Osteoblast (primary cell): ENCODE results near the gene TAS1R1. TPM values are rescaled to one million over a fixed set of nuclear protein-coding genes. Genes with fewer than 3 reads are reported as not detected.

Source experiments
- DNase-seq: peaks from one replicate; pipeline ENCODE4 v3.0.0; 2011; ENCODE audit warnings: low spot score, mixed read lengths; ENCODE audit not compliant: insufficient read length; ENCODE audit errors: missing footprints
- H2AFZ ChIP-seq: 2 replicates; pipeline ENCODE4 v1.6.0; 2011; ENCODE audit warnings: mild to moderate bottlenecking, low read length
- H3K27ac ChIP-seq: 2 replicates; pipeline ENCODE4 v1.5.1; 2011; ENCODE audit warnings: mild to moderate bottlenecking, low read depth, low read length, moderate library complexity
- H3K27me3 ChIP-seq: 2 replicates; pipeline ENCODE4 v1.6.0; 2012; ENCODE audit warnings: mild to moderate bottlenecking, control low read depth, inconsistent platforms, low read length, moderate library complexity; ENCODE audit not compliant: insufficient read depth
- H3K36me3 ChIP-seq: 2 replicates; pipeline ENCODE4 v1.5.1; 2011; ENCODE audit warnings: mild to moderate bottlenecking, low read length, control low read depth, moderate library complexity; ENCODE audit not compliant: insufficient read depth
- H3K4me1 ChIP-seq: 2 replicates; pipeline ENCODE4 v1.5.1; 2011; ENCODE audit warnings: mild to moderate bottlenecking, low read length, control low read depth, moderate library complexity; ENCODE audit not compliant: insufficient read depth
- H3K4me2 ChIP-seq: 2 replicates; pipeline ENCODE4 v1.6.0; 2011; ENCODE audit warnings: mild to moderate bottlenecking, low read length; ENCODE audit not compliant: insufficient read depth
- H3K4me3 ChIP-seq: fragments of 200-600 bp; sonication (generic); 3 replicates; pipeline ENCODE4 v1.5.1; 2012; ENCODE audit warnings: mild to moderate bottlenecking, low read length, inconsistent platforms; ENCODE audit not compliant: insufficient read depth
- H3K79me2 ChIP-seq: 2 replicates; pipeline ENCODE4 v1.6.0; 2012; ENCODE audit warnings: mild to moderate bottlenecking, low read length, control low read depth, inconsistent platforms; ENCODE audit not compliant: insufficient read depth
- H3K9me3 ChIP-seq: 2 replicates; pipeline ENCODE4 v1.5.1; 2011; ENCODE audit warnings: low read depth, low read length, control low read depth
- H4K20me1 ChIP-seq: 2 replicates; pipeline ENCODE4 v1.6.0; 2012; ENCODE audit warnings: mild to moderate bottlenecking, low read length, control low read depth; ENCODE audit not compliant: insufficient read depth
- total RNA-seq: library from RNA; depleted of rRNA; stranded (reverse); fragments of >200 nt; gene quantifications from 2 replicates; pipeline ENCODE4 v1.2.3, GENCODE V29; 2012
- TF ChIP-seq, protein P1 (sequence below): IDR thresholded peaks from 2 replicates; pipeline ENCODE4 v1.5.1; 2011; ENCODE audit warnings: mild to moderate bottlenecking, low read depth, low read length, moderate library complexity; ENCODE audit errors: extremely low read depth

Gene TAS1R1
- total RNA-seq, 1 donor = under 0.01 TPM

DNA sequence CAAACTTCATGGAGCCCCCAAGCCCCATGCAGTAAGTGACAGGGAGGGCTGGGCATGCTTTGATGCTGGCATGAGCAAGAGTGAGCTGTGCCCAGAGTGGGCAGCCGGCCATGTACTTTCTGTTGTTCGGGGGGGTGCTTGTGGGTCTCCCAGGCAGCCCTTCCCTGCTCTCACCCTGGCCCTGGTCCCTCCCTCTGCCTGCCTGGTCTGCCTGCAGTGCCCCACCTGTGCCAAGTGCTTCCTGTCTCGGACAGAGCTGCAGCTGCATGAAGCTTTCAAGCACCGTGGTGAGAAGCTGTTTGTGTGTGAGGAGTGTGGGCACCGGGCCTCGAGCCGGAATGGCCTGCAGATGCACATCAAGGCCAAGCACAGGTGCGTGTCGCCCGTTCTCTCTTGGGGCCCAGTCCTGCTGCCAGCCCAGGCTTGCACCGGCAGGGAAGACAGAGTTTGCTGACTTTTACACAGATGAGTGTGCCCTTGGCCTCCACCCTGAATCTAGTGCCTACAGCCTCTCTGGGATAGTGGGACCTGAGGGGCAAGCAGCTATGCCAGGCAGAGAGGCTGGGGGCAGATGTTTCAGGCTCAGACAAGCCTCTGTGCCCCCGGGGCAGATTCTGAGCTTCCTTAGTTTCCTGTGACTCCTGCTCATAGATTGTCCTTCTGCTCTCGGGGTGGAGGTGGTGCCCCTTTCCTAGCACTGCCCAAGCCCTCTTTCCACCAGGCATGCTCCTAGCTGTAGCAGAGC is 32.3 kb downstream of the TAS1R1 start:
- DNase-seq = peak; percentile 90
- H3K4me3 ChIP-seq = no peak overlapping the region
- no peaks in the 10 kb centered on the region for H3K9me3 ChIP-seq
- H3K27ac ChIP-seq = no peak overlapping the region
- no peak overlapping the region for H3K4me2 ChIP-seq
- TF ChIP-seq, protein P1, sequence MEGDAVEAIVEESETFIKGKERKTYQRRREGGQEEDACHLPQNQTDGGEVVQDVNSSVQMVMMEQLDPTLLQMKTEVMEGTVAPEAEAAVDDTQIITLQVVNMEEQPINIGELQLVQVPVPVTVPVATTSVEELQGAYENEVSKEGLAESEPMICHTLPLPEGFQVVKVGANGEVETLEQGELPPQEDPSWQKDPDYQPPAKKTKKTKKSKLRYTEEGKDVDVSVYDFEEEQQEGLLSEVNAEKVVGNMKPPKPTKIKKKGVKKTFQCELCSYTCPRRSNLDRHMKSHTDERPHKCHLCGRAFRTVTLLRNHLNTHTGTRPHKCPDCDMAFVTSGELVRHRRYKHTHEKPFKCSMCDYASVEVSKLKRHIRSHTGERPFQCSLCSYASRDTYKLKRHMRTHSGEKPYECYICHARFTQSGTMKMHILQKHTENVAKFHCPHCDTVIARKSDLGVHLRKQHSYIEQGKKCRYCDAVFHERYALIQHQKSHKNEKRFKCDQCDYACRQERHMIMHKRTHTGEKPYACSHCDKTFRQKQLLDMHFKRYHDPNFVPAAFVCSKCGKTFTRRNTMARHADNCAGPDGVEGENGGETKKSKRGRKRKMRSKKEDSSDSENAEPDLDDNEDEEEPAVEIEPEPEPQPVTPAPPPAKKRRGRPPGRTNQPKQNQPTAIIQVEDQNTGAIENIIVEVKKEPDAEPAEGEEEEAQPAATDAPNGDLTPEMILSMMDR = no peak
- no peak overlapping the region for H2AFZ ChIP-seq
- no peaks in the 10 kb centered on the region for H3K27me3 ChIP-seq
- peaks cover 36% of the 10 kb centered on the region for H4K20me1 ChIP-seq
- no peaks in the 10 kb centered on the region for H3K4me1 ChIP-seq
- peaks cover 29% of the 10 kb centered on the region for H3K79me2 ChIP-seq
- H3K36me3 ChIP-seq = peaks cover 41% of the 10 kb centered on the region

DNA sequence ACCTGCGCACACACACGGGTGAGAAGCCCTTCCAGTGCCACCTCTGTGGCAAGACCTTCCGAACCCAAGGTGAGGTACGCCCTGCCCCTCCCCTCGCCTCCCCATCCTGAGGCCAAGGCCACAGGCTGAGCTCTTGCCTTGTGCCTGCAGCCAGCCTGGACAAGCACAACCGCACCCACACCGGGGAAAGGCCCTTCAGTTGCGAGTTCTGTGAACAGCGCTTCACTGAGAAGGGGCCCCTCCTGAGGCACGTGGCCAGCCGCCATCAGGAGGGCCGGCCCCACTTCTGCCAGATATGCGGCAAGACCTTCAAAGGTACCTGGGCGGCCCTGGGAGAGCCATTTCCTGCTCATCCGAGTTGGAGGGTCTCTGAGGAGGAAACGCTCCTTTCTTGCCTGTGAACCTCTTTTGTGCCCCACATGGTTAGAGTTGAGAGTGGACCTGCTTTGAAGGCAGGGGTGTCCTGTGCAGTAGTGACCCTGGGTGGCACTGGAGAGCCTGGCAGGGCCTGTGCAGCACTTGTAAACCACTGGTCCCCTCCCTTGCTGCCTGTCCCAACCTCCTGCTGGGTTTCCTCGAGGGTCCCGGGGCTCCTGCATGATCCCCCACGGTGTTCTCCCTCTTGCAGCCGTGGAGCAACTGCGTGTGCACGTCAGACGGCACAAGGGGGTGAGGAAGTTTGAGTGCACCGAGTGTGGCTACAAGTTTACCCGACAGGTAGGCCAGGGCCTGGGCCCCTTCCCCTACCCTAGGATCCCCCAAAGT is 33.2 kb downstream of the TAS1R1 start:
- no peaks in the 10 kb centered on the region for H3K4me1 ChIP-seq
- peaks cover 50% of the 10 kb centered on the region for H3K36me3 ChIP-seq
- no peaks in the 10 kb centered on the region for H3K9me3 ChIP-seq
- no peak overlapping the region for H3K4me2 ChIP-seq
- TF ChIP-seq, protein P1 = no peak
- no peak overlapping the region for H3K27ac ChIP-seq
- H3K4me3 ChIP-seq = no peak overlapping the region
- DNase-seq = peak; percentile 73
- peaks cover 36% of the 10 kb centered on the region for H3K79me2 ChIP-seq
- no peaks in the 10 kb centered on the region for H3K27me3 ChIP-seq
- H4K20me1 ChIP-seq = peaks cover 45% of the 10 kb centered on the region
- H2AFZ ChIP-seq = no peak overlapping the region

DNA sequence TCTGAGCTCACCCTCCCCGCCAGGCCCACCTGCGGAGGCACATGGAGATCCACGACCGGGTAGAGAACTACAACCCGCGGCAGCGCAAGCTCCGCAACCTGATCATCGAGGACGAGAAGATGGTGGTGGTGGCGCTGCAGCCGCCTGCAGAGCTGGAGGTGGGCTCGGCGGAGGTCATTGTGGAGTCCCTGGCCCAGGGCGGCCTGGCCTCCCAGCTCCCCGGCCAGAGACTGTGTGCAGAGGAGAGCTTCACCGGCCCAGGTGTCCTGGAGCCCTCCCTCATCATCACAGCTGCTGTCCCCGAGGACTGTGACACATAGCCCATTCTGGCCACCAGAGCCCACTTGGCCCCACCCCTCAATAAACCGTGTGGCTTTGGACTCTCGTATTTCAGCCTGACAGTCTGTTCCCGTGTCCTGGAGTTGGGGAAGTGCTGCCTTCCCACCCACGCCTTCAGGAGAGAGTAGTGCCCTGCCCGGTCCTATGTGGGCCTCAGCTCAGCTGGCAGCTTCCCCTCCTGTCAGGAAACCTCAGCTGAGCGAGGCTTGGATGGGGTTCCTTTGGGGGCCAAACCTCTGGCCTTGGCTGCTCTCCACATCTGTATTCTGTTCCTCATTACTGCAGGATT is 33.9 kb downstream of the TAS1R1 start:
- H3K4me3 ChIP-seq = no peak overlapping the region
- no peak overlapping the region for H2AFZ ChIP-seq
- H3K79me2 ChIP-seq = peaks cover 43% of the 10 kb centered on the region
- TF ChIP-seq, protein P1 = no peak
- H4K20me1 ChIP-seq = peaks cover 51% of the 10 kb centered on the region
- no peaks in the 10 kb centered on the region for H3K4me1 ChIP-seq
- H3K4me2 ChIP-seq = no peak overlapping the region
- no peaks in the 10 kb centered on the region for H3K27me3 ChIP-seq
- no peaks in the 10 kb centered on the region for H3K9me3 ChIP-seq
- peak; percentile 77 for DNase-seq
- no peak overlapping the region for H3K27ac ChIP-seq
- peaks cover 57% of the 10 kb centered on the region for H3K36me3 ChIP-seq

DNA sequence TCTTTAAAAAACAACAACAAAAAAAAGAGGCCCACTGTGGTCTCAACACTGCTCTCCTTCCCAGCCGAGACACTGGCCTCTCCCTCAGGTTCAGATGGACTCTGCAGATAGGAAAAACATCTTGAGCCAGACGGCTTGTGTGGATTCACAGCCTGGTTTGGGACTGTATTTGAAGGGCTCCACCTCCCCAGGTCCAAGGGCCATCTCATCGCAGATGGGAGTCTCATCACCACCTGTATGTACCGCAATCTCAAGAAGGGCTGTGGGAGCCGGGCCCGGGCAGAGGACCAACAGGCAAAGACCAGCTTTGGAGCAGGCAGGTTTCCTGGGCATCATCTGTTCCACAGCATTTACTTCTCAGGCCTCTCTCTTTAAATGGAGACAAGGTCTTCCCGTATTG is 34.9 kb downstream of the TAS1R1 start:
- no peak overlapping the region for H2AFZ ChIP-seq
- no peaks in the 10 kb centered on the region for H3K4me1 ChIP-seq
- peaks cover 49% of the 10 kb centered on the region for H4K20me1 ChIP-seq
- H3K4me2 ChIP-seq = no peak overlapping the region
- peaks cover 46% of the 10 kb centered on the region for H3K79me2 ChIP-seq
- H3K9me3 ChIP-seq = no peaks in the 10 kb centered on the region
- H3K36me3 ChIP-seq = peaks cover 66% of the 10 kb centered on the region
- no peaks in the 10 kb centered on the region for H3K27me3 ChIP-seq
- TF ChIP-seq, protein P1 = no peak
- no peak overlapping the region for H3K4me3 ChIP-seq
- peak; percentile 57 for DNase-seq
- H3K27ac ChIP-seq = no peak overlapping the region
